Pulmonary artery endothelial cell (primary cell): ENCODE results near the gene ADRA2B. TPM values are rescaled to one million over a fixed set of nuclear protein-coding genes. Genes with fewer than 3 reads are reported as not detected.

ENCODE experiments used
- DNase-seq: peaks from one replicate; pipeline ENCODE4 v3.0.0-alpha.2; 2011; ENCODE audit warnings: low read depth, low spot score
- total RNA-seq: library from RNA; depleted of rRNA; stranded (reverse); fragments of >200 nt; gene quantifications from 2 replicates; pipeline ENCODE4 v1.2.3, GENCODE V29; 2014

The ADRA2B gene
- total RNA-seq, 1 donor from 2014 or later: not detected

- no peak for DNase-seq
Measured at GRCh38 chr2:96119389-96119751, 3.0 kb upstream of the ADRA2B start.

DNA sequence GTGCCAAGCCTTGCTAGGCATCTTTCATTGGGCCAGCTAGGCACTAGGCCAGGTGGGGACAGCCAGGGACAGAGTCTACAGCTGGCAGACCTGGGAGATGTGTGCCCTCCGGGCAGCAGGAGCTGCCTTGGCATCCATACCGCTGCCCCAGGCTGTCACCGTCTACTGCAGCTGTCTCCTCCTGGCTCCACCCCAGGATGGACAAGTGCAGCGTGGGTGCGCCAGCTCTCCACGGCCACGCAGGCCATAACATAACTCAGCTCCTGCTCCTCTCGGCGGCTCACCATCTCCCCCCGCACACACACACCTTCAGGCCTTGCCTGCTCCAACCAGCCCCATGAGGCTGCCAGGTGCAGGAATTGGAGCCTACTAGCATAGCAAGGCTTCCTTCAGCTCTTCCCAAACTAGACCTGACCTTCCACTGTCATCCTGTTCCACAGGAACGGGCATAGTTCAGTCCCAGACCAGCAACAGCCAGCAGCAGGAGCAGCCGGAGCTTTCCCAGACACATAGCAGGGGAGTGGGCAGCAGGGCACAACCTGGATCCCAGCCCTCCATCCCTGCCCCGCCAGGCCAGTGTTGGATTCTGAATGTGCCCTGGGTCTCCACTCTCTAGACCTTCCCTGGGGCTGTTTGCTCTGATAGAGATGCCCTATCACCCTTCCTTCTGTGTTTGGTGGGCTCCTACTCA lies 2.5 kb upstream of the ADRA2B start:
- DNase-seq: no peak

DNA sequence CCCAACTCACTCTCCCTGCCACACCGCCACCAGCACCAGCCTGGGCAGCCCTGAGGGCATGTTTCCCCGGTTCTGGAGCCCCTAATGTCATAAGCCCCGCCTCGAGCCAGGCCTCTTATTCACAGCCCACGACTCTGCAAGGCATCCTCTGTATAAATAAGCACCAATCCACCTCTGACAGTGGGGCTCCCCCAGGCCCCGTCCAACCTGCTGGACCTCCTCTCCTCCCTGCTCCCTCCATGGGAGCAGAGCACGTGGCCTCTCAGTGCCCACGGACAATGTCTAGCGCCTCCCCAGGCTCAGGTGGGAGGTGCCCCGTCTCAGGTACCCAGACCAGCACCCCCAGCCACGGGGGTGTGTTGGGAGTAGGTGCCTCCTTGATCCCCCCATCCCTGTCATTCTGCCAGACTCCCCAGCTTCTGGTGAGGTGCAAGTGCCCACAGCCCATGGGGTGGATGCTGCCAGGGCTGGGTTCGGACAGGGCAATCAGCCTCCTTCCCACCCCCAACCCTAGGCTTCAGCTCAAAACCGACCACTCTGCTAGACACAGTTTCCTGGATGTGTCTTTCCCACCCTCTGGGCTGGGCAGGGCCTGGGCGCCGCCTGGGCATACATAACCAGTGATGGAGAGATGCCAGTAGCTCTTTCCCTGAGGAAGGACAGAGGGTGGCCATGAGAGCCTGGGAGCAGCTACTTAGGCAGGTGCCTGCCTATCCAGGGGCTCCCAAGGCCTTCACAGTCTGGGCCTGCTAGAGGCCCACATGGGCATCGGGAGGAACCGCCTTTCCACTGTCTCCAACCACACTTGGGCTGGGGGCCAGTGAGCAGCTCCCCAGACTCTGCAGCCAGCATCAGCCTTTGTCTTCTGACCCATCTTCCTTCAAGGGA lies 1.6 kb upstream of the ADRA2B start:
- no peak for DNase-seq

DNA sequence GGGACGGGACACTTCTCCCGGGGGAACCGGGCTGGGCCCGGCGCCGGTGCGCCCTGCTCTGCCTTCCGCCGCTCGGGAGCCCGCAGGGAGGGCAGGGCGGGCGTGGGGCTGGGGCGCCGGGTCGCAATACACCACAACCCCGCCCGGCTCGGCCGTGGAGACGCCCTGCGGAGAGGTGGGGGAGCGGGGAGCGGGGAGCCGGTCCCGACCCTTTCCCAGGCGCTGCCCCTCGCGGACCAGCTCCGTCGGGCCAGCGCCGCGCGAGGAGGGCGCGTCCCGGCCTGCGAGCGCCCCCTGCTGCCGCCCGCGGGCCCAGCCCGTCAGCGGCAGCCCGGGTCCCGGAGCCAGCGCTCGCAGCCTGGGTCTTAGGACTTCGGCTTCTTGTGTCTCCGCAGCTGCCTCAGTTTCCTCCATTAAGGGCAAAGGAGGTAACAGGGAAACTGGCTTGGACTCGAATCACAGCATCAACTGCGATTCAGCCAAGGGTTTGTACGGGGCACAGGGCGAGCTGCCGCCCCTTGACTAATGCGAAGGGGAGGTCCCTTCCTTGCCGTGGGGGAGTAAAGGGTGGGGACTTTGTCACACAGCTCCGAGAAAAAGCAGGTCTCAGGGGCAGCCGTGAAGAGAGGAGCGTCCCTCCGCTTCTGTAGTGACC lies 635 bp upstream of the ADRA2B start:
- DNase-seq: no peak

GRCh38 chr2:96115631-96116423 lies 544 bp downstream of the ADRA2B start:
- no peak for DNase-seq

DNA sequence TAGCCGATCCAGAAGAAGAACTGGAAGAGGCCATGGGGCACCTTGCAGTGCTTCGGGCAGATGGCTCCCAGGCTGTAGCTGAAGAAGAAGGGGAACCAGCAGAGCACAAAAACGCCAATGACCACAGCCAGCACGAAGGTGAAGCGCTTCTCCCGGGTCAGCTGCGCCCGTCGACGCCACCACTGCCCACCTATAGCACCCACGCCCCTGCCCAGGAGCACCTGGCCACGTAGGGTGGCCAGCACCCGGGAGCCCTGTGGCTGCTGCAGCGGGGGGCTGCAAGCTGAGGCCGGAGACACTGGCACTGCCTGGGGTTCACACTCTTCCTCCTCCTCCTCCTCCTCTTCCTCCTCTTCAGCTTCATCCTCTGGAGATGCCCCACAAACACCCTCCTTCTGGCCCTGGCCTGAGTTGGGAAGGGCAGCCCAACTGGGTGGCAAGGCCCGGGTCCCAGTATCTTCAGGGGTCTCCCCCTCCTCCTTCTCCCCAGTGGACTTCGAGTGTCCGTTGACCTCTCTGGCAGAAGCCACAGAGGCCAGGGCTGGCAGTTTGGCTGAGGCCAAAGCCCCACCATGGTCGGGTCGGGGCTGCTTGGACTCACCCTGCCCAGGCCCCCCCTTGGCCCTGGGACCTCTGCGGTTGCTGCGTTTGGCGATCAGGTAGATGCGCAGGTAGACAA lies 1.3 kb downstream of the ADRA2B start:
- DNase-seq: no peak

DNA sequence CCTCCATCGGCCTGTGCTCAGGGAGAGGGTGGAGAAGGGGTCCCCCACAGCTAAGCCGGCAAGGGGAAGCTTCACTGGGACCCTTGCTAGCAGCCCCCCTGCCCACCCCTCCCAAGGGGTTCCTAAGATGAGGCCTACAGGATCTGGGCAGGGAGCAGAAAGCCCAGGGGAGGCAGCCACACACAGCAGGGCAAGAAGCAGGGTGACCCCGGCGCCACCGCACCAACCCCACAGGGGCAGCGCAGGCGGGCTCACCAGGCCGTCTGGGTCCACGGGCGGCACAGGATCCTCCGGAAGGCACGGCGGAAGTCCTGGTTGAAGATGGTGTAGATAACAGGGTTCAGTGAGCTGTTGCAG lies 1.8 kb downstream of the ADRA2B start:
- no peak for DNase-seq

DNA sequence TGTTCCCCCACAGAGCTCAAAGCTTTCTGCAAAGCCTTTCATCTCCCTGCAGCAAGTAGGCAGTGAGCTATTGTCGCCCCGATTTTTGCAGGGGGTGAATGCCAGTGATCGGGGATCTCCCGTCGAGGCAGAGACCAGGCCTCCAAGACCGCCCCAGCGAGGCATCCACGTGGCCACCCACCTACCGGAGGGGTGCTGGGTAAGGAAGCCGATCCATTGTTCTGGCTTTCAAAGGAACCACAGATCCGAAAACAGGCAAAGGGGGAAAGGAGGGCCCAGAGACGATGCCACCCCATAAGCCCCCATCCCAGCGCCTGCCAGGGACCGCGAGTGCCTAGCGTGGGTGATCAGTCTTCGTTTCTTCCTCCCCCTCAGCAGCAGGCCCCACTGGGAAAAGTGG lies 2.4 kb downstream of the ADRA2B start:
- no peak for DNase-seq

DNA sequence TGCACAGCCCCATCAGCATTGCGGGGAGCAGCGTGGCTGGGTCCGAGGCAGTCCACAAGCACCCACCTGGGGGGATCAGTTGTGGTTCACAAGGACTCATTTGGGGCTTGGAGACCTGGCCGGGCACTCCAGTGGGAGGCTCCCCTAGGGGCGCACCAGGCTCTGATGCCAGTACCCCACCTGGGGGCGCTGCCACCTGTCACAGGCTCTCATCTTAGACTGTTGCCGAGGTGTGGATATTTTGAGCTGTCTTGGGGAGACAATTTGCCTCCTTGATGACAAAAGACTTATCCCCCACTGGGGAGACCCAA lies 3.0 kb downstream of the ADRA2B start:
- DNase-seq: no peak

- no peak for DNase-seq
Measured at GRCh38 chr2:96112501-96113366, 3.6 kb downstream of the ADRA2B start.

DNA sequence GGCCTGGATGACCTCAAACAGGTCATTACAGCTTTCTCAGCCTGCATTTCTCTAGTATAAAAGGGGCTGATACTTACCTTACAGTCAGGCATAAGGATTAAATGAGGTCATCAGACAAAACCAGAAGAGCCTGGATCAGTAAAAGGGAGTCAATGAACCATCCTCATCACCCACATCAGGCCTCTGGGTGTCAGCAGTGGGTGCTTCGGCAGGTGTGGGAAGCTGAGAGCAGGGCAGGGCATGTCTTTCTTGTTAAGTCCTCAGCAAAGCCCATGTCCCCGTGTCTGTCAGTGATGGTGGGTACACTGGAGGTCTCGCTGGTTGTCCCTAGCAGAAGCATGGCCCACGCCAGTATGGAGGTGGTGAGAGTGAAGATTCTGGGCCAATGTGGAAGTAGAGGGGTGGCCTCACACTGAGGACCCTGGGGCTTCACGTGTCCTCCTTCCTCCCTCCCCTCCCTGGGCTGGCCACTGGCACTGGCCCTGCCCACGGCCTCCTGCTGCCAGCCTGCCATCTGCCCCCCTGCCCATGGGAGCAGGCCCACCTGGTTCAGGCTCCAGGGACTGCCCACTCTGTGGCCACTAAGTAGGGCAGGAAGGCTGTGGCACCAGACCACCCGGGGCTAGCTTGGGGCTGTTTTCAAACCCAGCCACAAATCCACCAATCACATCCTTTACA lies 4.4 kb downstream of the ADRA2B start:
- no peak for DNase-seq

DNA sequence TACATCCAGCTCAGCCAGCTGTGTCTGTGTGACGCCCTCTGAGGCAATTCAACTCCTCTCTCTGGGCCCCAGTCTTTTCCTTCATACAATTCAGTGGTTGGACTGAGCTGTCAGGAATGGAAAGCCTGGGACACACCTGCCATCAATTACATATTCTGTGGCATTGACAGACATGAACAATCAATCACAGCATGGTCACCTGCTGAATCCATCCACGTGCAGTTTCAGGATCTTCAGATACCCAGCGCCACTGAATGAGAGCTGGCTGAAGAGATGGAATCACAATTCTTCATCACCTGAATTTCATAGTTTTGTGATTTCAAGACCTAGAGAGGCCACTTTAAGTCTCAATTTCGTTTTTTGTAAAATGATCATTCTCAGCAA lies 5.1 kb downstream of the ADRA2B start:
- DNase-seq: no peak

GRCh38 chr2:96110621-96111256 lies 5.6 kb downstream of the ADRA2B start:
- no peak for DNase-seq

DNA sequence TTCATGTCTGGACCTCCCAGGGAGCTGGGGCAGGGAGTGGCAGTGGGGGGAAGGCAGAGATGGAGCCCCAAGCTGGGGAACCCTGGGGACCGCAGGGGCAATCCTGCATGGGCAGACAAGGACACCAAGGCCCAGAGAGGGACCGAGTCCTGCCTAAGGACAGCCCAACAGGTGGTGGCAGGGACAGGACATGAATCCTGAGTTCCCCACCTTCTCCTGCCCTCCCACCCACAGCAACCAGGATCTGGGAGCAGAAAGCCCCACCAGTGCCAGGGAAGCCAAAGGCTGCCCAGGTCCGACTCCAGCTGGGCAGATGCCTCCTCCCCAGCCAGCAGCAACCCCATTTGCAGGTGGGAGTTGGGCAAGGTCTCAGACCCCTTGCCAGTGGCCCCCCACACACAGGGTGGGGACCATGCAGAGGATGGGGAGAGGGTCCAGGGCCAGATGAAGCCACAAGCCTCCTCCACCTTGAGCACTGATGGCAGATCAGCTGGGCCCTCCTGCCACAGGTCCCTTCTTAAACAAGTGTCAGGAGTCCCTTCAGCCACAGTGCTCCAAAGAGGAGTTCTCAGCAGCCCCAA lies 6.3 kb downstream of the ADRA2B start:
- DNase-seq: no peak

GRCh38 chr2:96109361-96109680 lies 7.0 kb downstream of the ADRA2B start:
- no peak for DNase-seq

DNA sequence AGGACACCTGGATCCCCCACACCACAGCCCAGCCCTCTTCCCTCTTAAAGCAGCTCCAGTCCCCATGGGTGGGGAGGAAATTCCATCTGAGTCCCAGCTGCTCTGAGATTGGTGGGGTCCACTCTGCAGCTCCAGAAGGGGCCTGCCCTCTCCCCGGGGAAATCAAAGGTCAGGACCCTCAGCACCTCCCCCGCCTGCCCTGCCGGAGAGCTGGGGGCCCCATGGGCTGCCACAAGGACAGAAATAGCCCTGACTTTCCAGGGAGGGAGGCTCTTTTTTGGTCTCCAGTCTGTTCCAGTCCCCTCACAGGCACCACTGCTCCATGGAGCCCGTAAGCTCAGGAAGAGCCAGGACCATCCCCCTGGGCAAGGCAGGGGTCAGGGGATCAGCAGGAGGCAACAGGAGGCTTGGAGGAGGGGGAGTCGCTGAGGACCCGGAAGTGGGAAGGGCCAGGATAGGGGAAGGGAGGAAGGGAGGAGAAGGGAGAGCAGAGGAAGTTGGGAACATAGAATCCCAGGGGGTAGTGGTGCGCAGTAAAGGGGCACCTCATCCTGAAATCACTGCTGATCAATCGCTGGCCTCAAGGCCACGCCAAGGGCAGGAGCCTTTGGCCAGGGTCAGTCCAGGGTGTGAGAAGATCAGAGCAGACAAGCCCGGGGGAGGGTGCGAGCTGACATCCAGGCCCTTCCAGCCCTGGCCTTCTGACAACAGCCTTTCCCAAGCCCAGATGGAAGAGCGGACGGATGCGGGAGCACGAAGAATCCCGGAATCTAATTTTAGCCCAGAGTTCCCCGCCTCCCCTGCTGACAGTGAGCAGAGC lies 7.6 kb downstream of the ADRA2B start:
- DNase-seq: no peak

GRCh38 chr2:96108151-96108540 lies 8.2 kb downstream of the ADRA2B start:
- DNase-seq: no peak

DNA sequence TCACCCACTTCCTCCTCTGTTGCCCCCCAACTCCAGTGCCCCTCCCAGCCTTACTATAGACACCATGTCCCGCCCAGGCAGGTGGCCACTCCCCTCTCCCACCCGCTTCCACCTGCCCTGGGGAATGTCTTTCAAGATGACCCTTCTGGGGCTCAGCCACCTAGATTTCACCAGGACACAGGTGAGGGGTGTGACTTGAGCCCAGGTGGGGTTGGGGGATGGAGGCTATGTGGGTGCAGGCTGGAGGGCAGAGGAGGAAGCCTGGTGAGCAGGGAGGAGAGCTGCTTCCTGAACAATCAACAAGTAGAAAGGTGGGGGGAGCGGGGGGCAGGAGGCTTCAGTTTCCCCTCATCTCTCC lies 8.7 kb downstream of the ADRA2B start:
- DNase-seq: no peak
